DMS53 treated with DMSO at 0.1 percent for 48 hours (cell line): Measurements from ENCODE around the gene ARHGEF40.

Source experiments
- DNase-seq: peaks from one replicate; lab custom pipeline; 2025; ENCODE audit not compliant: unreplicated experiment; lab: John Stamatoyannopoulos, UW

ARHGEF40 gene

DNA sequence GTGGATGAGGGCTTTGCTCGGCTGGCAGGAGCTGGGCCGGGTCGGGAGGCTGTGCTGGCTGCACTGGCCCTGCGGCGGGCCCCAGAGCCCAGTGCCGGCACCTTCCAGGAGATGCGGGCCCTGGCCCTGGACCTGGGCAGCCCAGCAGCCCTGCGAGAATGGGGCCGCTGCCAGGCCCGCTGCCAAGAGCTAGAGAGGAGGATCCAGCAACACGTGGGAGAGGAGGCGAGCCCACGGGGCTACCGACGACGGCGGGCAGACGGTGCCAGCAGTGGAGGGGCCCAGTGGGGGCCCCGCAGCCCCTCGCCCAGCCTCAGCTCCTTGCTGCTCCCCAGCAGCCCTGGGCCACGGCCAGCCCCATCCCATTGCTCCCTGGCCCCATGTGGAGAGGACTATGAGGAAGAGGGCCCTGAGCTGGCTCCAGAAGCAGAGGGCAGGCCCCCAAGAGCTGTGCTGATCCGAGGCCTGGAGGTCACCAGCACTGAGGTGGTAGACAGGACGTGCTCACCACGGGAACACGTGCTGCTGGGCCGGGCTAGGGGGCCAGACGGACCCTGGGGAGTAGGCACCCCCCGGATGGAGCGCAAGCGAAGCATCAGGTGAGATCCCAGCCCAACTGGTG is 11.5 kb downstream of the ARHGEF40 start:
- no peak for DNase-seq

DNA sequence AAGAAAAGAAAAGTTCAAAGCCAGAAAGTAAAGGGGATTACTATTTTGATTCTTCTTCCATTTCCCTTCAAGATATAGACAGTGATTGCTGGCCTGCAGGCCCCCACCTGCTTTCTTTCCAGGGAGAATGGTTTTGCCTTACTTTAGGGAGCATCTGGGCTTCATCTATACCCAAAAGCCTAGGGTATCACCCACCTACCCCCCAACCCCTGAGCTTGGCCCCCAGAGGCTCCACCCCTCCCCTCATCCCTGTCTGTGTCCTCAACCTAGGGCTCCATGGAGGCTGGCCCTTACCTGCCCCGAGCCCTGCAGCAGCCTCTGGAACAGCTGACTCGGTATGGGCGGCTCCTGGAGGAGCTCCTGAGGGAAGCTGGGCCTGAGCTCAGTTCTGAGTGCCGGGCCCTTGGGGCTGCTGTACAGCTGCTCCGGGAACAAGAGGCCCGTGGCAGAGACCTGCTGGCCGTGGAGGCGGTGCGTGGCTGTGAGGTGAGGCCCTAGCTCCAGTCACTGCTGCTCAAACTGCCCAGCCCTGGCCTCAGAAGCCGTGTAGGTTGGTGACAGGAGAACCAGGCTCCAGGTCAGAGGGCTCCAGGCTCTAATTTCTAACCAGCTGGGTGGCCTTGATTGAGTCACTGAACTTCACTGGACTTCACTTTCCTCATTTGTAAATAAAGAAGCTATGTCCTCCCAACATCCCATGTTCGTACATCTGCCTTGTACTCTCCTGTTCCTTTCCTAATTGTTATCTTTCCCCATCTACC is 13.6 kb downstream of the ARHGEF40 start:
- no peak for DNase-seq

DNA sequence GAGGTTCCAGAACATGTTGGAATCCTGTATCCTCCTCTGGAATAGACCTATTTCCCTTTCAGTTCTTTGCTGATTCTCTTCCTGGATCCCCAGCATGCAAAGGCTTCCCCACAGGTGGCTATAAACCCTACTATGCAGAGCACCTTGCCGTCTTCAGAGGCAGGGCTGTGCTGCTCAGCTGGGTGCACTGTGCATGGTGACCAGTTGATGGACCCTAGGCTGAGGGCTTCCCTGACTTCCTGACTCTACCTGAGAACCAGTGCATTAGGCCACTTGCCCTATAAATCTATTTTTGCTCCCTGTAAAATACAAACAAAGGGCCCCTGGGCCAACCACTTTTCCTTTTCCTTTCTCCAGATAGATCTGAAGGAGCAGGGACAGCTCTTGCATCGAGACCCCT is 14.3 kb downstream of the ARHGEF40 start:
- no peak for DNase-seq

DNA sequence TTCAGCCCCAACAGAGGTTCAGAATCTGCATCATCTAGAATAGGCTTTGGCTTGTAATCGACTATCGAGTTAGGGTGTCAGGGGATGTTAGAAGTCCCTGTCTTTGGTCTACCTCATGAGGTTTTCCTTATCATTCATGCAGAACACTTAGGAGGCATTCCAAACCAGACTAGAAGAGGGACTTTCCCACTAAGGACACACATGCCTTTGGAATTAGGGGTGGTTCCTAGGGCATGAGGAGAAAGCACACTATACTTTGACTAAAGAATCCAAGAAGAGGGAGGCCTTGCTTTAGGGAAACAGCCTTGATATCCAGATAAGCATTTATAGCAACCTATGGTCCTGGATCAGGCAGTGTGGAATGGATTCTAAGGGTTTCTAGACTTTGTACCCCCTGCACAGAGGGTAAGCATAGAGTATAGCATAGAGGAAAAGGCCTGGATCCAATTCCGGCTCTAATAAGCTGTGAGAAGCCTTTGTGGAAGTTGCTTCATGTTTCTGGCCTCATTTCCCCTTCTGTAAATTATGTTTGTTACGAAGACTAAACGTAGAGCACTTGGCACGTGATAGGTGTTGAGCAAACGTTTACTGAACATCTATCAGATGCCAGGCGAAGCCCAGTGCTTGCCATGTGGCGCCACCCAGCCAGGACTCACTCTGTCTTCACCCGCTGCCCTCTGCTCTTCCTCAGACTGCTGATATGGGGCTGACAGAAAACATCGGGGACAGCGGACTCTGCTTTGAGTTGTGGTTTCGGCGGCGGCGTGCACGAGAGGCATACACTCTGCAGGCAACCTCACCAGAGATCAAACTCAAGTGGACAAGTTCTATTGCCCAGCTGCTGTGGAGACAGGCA is 15.1 kb downstream of the ARHGEF40 start:
- no peak for DNase-seq

DNA sequence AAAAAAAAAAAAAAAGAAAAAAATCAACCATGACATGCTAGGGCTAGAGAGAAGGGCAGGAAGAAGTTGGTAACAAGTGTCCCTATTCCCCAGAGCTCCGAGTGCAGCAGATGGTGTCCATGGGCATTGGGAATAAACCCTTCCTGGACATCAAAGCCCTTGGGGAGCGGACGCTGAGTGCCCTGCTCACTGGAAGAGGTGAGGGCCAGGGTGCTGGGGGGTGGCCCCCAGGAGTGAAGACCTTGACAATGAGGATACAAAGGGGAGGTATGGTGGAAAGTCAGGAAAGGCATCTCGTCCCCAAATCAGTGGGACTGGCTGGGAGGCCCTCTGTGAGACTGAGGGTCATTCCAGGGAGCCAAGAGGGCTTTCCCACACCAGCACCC is 16.8 kb downstream of the ARHGEF40 start:
- no peak for DNase-seq

DNA sequence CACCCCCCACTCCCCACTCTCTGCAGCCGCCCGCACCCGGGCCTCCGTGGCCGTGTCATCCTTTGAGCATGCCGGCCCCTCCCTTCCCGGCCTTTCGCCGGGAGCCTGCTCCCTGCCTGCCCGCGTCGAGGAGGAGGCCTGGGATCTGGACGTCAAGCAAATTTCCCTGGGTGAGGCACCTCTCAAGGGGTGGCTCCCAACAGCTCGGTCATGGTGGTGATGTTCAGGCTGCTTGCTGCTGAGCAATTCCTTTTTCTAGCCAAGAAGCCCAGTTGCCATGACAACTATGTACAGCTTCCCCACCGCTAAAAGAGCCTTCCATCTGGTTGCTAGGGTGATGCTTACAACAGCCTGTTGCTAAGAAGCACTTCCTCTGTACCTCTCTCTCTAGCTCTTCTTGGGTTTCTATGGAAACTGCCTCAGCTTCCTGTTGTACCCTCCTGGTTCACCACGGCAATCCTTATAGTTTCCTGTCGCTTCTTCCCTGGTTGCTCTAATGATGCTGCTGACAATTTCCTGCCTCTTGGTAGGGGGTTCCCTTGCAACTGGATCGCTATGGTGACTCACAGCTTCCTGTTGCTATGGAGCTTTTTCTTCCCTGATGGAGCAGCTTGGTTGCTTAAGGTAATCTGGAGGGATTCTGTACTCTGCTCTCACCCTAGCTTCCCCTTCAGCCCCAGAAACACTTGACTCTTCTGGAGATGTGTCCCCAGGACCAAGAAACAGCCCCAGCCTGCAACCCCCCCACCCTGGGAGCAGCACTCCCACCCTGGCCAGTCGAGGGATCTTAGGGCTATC is 17.4 kb downstream of the ARHGEF40 start:
- no peak for DNase-seq

DNA sequence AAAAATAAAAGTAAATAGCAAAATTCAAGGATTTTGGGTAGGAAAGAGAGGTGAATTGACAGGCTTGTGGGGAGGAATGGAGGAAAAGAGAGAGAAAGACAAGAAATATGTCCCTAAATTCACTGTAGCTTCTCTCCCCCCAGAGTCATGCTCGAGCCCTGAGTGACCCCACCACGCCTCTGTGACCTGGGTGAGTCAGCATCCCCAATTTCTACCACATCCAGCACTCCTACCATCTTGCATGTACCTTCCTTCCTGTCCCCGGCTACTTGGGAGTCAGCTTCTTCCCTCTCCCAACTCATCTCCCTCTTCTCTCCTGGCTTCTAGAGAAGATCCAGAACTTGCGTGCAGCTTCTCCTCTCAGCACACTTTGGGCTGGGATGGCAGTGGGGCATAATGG is 18.6 kb downstream of the ARHGEF40 start:
- DNase-seq = no peak

DNA sequence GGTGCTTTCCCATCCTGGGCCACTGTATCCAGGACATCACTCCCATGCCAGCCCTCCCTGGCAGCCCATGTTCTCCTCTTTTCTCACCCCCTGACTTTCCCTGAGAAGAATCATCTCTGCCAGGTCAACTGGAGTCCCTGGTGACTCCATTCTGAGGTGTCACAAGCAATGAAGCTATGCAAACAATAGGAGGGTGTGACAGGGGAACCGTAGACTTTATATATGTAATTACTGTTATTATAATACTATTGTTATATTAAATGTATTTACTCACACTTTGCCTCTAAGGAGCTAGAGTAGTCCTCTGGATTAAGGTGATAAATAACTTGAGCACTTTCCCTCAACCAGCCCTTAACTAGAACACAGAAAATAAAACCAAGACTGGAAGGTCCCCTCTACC is 19.2 kb downstream of the ARHGEF40 start:
- no peak for DNase-seq

DNA sequence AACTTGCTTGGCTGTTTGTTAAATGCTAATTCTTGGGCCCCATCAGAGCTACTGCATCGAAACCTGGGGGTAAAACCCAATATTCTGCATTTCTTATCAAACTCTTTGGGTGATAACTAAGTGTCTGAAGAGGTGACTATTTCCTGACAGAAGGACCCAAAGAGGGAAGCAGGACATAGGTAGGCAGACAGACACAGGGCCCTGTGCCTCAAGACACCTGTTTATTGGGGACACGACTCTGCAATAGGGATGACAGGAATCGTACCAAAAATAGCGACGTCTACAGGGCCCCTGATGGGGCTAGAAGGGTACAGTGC is 19.7 kb downstream of the ARHGEF40 start:
- DNase-seq = no peak

DNA sequence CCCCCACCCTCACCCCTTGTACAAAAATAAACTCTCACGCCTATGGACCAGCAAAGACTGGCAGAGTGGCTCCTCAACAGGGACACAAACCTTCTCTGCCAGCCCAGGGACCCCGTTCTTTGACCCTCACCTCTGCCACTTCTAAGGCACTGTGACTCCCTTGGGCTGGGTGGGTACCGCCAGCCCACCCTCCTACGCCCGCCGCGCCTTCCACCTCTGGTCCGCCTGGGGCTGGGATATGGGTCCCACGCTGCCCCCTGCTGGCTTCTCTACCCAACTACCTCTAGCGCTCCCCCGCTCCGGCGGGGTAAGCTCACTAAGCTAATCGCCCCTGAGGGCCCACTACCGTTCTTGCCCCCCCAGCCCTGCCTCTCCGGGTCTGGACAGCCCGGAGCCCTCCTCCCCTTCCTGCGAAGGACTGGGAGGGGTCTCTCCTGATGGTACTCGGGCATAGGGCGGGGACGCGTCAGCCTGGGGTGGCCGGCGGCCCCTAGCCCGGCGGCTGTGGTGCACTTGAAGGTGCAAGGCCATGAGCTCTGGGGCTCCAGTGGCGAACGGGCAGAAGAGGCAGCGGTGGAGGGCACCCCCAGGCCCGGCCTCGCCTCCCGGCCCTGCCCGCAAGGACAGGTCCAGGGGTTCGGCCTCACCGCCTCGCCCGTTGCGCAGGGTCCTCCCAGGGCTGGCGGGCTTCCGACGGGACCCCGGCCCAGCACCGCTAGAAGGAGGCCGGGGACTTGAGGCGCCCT is 20.3 kb downstream of the ARHGEF40 start:
- no peak for DNase-seq

DNA sequence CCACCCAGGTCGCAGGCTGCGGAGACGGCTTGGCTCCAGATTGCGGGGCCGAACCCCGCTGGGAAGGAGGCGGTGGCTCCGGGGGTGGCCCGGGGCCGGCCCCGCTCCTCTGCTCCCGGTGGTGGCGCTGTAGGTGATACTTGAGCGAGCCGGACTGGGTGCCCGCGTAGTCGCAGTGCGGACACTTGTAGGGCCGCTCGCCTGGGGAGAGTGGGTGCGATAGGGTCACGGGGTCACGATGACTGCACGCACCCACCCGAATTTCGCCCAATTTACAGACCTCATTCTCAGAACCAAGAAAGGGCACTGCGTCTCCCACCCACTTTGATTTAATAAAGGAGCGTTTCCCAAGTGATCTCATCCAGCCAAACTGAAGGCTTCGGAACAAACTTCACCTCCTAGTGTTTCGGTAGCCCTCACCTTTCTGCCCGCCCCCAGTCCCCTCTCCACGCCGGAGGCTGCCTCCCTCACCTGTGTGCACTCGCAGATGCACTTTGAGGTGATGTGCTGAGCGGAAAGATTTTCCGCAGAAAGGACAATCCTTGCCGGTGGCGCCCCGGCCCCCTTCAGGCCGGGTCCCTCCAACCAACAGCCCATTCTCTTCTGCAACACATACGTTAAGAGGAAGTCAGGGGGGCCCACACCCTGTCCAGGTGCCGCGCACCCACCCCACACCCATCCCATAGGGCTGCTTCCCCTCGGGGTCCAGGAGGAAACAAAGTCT is 21.0 kb downstream of the ARHGEF40 start:
- no peak for DNase-seq

DNA sequence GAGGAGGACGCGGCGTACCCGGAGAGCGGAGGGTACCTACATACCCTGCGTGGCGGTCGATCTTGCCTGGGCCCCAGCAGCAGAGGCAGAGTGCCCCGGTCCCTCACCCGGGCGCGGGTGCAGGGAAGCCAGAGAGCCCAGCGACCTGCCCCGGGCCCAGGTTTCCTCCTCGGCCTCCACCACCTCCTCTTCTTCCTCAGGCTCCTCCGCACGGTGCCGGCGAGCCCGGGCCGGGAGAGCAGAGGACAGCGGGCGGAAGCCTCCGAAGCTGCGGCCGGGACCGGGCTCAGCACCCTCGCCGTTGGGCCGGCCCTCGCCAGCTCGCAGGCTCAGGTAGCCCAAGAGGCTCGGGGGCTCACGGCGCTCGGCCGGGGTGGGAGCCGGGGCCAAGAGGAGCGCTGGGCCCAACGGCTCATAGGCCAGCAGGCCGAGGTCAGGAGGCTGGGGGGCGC is 21.7 kb downstream of the ARHGEF40 start:
- DNase-seq = no peak

DNA sequence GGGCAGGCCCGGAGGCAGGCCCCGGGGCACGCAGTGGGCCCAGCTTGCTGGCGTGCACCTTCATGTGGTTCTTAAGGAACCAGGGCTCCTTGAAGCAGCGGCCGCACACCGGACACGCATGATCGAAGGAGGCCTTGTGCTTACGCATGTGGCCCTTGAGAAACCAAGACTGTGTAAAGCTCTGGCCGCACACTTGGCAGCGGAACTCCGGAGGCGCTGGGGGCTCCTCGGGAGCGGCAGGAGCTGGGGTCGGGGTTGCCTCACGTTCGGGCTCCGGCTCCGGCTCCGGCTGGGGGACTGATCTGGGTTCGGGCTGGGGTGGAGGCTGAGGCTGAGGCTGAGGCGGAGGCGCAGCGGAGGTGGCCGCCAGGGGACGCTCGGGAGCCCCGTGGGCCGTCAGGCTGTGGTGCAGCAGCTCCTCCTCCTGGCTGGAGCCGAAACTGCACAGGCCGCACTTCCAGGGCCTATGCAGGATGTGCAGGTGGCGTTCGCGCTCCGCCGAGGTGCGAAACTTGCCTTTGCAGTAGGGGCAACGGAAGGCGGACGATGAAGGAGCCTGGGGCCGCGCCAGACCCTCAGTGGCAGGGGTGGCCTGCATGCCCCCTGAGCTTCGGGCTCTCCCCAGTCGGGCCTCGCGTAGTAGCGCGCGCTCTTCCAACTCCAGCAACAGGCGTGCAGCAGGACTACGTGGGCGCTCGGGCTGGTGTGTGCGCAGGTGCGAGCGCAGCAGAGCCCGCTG is 22.3 kb downstream of the ARHGEF40 start:
- no peak for DNase-seq

DNA sequence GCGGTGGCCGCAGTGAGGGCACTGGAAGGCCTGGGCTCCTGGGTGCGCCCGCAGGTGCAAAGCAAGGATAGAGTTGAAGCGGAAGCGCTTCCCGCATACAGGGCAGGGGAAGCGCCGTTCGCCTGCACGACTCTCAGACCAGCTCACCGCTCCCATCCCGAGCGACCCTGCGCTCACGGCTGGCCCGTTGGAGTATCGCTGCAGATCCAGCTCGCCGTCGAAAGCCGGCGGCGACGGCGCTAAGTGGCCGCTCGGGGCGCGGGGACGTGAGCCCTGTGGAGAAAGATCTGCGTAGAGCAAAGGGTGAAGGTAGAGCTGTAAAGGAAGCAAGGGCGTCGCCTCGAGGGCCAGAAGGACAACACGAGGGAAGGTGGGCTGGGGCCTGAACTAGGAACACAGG is 22.9 kb downstream of the ARHGEF40 start:
- DNase-seq = no peak

DNA sequence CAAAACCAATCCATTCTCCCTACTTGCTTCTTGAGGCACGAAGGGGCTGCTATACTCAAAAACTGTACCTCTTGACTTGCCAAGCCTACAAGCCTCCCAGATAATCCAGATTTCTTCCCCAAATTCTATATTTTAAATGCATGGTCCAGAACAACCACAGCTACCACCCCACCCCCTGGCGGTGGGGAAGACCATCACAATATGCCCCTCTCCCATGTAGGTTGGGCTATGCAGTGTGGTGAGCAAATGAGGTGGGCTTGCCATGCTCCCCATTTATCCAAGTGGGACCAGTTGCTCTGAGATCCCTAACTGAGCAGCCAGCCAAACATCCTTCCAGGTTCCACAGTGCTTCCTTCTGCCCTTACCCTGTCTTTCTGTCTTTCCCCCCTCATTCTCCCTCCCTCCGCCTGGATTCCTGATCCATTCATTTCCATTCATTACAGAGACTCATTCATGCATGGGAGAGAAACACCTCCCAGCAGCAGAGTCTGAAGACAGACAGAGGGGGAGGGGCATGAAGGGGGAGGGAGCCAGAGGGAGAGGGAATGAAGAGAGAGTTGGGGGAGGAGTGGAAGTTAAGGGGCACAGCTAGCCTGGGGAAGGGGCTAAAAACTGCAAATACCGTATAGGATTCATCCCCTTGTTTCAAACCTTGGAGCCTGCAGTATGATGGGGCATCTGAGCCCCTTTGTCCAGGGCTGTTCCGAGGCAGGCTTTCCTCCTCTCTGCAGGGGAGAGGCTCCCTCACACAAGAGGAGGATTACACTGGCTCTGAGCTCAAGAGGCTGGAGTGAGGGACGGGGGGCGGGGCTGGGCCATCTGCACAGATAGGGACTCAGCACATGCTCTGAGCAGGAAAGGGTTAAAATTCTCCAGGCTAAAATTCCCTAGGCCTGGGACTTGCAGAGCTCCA is 23.9 kb downstream of the ARHGEF40 start:
- DNase-seq = no peak

DNA sequence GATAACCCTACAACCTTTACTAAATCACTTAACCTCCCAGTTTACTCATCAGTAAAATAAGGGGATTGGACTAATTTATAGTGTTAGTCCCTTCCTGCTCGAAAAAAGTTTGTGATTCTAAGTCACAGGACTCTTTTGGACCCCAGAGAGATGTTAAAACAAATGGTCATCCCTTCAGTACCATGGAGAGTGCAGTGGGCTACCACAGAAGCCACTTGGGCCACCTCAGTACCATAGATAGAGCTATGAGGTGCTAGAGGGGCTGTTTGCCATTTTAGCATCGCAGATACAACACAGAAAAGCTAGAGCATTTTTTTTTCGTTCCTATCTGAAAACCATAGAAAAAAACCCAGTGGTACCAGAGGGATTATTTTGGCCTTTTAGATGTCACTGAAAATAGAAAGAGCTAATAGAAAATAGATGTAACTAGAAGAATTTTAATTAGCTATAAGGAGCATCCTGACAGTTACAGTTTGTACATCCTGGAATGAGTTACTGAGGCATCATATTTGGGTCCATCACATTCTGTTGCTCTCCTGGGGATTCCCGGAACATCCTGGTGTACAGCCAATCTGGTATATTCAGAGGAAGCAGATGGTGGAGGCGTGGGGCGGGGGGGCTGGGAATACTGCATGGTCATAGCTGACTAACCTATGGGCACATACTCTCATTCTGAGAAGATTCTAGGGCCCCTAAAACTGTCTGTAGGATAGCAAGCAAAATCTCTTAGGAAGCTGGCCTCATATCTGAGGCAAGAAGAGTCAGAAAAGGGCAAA is 25.5 kb downstream of the ARHGEF40 start:
- DNase-seq = no peak

DNA sequence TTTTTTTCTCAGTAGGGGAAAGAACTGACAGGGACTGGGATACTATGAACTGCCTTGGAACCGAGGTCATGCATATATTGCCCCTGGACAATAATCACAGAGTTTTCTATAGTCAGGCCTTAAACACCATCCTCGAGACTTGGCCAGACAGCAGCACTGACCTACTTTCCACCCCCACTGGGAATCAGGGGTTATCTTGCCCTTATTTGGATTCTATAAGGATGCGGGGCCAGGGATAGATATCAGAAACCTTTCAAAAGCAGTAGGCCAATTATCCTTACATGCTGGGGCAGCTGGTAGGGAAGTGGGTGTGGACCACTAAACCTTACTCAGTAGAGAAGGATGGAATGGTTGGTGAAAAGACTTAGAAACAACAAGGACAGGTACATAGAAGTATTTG is 26.3 kb downstream of the ARHGEF40 start:
- no peak for DNase-seq
